GM04504 (cell line): ENCODE results near the gene CABLES2.

Experiments
- DNase-seq: peaks from one replicate; pipeline ENCODE4 v3.0.0-alpha.2; 2012; ENCODE audit warnings: low read depth

Gene CABLES2

GRCh38 chr20:62417981-62418708 lies 11.1 kb upstream of the CABLES2 start:
- DNase-seq: no peak

- DNase-seq: no peak
Measured at GRCh38 chr20:62416651-62417637, 9.9 kb upstream of the CABLES2 start.

DNA sequence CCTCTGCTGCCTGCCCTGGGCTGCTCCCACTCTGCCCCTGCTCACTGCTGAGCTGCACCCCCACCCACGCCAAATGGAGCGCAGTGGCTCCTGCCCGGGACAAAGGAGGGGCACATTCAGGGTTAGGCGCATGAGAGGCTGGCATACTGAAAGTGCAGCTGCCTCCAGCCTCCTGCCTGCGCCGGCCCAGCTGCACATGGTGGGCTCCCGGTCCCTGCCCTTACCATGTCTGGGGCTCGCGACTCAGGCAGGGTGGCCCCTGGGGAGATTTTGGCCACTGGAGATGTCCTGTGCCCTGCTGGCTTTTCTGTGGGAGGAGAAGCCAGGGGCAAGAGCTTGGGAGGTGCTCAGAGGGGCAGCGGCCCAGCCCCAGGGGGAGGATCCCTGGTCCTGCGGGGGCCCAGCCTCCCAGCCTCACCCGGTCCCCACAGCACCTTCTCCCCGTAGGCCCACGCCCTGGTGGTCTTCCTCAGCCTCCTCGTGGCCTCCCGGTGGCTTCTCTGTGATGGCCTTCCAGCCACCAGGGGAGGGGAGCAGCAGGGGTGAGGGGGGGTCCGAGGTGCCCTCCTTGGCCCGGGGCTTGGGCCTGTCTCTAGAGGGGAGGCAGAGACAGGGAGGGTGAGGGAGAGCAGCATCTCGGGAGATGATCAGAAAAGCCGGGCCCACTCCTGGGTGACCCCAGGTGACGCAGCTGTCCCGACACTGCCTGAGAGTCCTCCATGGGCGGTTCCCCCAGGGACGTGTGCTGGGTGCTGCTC lies 8.4 kb upstream of the CABLES2 start:
- DNase-seq: no peak

GRCh38 chr20:62413896-62414481 lies 6.9 kb upstream of the CABLES2 start:
- DNase-seq: no peak

GRCh38 chr20:62413025-62413570 lies 6.0 kb upstream of the CABLES2 start:
- no peak for DNase-seq

- DNase-seq: no peak
Measured at GRCh38 chr20:62412194-62413024, 5.3 kb upstream of the CABLES2 start.

DNA sequence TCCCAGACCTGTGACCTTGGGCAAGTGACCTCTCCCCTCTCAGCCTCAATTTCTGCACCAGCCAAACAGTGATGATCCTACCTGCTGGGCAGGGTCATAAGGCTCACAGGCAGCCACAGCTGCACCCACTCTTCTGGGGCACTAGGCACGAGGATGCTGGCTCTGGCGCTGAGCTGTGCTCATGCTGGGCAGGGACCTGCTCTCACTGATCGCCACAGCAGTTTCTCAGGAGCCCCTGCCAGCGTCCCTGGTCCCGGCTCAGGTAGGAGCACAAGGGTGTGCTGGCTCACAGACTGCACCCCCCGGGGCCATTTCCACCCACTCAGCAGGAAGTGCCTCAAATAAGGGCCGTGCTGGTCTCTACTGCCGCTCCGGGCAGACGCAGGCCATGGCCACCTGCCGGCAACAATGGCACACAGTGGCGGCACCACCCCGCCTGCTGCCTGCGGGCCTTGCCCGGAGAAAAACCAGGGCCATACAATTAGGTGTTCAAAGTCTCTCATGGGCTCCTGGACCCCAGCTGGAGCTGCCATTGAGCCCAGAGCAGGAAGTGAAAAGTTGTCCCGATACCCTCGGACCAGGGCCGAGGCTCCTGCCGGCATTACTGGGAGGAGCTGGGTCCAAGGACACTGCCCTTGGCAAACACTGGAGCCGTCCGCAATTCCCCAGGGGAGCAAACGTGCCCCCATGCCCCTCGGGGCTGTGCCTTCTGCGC lies 4.6 kb upstream of the CABLES2 start:
- no peak for DNase-seq

GRCh38 chr20:62410746-62411478 lies 3.8 kb upstream of the CABLES2 start:
- DNase-seq: no peak

DNA sequence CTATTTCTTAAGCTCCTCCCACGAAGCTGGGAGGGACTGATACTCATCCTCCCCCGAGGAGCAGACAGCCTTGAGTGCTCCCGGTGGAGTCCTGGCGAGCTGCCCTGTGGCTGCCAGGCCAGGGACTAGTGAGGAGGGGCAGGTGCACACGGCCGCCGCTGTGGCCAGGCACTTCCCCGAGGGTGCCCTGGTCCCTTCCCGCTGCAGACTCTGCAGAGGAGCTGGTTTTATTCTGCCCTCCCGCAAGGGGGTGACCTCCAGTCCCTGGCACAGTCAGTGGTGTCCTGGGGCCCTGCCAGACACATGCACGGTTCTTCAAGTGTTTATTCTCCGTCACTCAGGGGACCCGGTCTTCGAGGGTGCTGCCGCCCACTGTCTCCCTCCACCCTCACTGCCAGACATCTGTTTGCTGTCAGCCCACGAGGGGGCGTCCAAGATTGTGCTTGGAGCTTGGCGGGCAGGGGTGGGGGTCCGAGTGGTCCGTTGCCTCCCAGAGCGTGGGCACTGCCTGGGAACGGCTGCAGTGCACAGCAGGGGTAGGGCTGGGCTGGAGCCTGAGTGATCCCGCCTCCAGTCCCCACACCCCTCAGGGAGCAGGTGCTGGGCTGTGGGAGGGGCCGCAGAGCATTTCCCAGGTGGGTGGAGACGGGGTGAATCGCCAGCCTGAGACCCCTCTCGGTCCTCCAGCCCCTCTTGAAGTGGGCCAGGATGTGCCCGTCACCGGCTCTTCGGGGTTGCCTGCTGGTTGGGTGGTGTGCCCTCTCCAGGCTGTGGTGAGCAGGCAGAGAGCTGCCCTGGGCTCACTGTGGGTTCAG lies 3.1 kb upstream of the CABLES2 start:
- no peak for DNase-seq

- no peak for DNase-seq
Measured at GRCh38 chr20:62409086-62409853, 2.2 kb upstream of the CABLES2 start.

DNA sequence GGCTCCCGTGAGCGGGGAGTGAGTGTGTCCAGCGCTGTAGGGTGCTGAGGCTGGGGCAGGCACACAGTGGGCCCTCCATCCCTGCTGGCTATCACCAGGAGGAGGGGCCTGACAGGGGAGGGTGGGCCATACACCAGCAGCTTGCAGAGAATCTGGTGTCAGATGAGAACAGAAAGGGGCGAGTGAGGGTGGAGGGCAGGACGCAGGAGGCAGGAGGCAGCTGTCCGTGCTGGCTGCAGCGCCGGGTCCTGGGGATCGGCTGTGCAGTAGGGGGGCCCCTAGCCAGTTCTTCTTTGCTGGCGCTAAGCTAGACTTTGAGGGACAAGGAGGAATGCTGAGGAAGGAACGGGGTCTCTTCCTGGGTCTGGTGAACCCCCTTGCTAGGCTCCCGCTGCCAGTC lies 1.6 kb upstream of the CABLES2 start:
- DNase-seq: no peak

DNA sequence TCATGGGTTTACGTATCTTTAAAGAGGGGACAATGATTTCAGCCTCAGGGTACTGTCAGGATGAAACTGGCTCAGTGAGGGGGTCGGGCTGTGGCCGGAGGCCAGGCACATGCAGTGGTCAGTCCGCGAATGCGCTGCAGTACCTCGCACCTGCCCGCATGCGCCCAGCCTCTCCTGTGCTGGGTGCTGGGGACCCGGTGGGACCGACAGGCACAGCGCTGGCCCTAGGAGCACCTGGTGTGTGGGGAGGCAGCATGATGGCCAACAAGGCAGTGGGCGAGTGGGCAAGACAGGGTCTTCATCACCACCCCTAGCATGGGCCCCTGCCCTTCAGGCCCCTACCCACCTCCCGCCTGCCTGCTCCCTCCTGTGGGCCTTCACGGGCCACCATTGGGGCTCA lies 970 bp upstream of the CABLES2 start:
- no peak for DNase-seq

- DNase-seq: no peak
Measured at GRCh38 chr20:62406635-62407176, 379 bp downstream of the CABLES2 start.

- no peak for DNase-seq
Measured at GRCh38 chr20:62405981-62406513, 1.0 kb downstream of the CABLES2 start.

DNA sequence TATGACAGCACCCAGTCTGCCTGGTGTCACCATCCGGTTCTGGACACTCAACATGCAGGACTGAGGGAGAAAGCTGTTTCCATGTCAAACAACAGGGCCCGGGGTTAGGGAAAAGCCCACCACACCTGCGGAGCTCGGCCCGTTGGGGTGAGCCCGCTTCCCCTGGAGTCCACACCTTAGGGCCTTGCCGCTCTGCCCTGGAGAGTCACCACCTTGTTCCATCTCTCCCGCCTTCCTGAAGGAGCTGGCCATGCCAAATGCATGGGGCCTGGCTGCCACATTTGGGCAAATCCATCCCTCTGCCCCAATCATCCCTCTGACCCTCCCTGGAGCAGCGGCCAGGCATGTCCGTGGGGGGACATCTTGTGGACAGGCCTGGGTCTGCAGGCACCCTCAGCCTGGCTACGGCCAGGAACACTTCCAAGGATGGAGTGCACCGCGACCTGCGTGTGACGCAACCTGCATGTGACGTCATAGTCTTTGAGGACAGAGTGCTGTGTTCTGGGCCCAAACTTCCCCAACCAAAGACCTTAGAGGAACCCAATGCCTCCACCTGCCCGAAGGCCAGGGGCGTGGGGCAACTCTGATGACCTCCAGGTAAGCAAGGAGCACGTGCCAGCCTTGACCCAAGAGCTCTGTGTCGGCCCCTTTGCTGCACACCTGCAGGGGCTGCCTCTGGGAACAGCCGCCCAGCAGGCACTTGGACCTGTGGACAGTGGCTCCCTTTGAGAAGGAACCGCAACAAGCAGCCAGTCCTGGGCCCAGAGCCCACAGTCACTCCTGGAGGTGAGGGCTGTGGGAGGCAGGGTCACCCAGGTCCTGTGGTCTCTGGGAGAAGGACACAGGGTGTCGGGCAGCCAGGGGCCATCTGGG lies 1.7 kb downstream of the CABLES2 start:
- peak; percentile 15 for DNase-seq

DNA sequence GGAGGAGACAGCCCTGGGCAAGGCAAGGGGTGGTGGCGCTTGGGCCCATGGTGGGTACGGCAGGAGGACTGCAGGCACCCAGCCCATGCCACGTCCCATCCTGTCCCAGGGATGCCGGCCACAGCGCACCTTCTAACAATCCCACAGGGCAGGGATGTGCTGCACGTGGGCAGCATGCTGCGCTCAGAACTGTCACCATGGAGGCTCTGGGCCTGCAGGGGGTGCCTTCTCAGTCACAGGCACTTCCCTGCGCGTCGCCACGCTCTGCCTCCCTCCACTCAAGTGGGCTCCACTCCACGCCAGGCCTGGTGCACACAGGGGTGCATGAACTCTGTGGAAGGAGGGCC lies 2.4 kb downstream of the CABLES2 start:
- DNase-seq: no peak
